K562 (cell line): Measurements from ENCODE around the gene HSPB2. TPM values are rescaled to one million over a fixed set of nuclear protein-coding genes. Genes with fewer than 3 reads are reported as not detected.
A peak's percentile ranks its signal among the peaks of the same experiment; 100 is the strongest.

Source experiments
- ARID4B ChIP-seq: sonication (generic); formaldehyde crosslinking; IDR thresholded peaks from 2 replicates; pipeline ENCODE4 v1.8.0; 2022; ENCODE audit warnings: mild to moderate bottlenecking, missing genetic modification reagents
- DMBX1 ChIP-seq: fragments of 250-450 bp; sonication (Bioruptor Pico); IDR thresholded peaks from 2 replicates; pipeline ENCODE4 v1.8.0; 2022; ENCODE audit warnings: inconsistent platforms, mild to moderate bottlenecking, moderate library complexity, borderline replicate concordance
- JUND ChIP-seq, 2 experiments: IDR thresholded peaks; 2 replicates in 1 of 2; 3 replicates in 1 of 2; pipeline ENCODE4 v1.6.1; 2011; ENCODE audit warnings: borderline replicate concordance in 2 of 2, low read depth in 2 of 2, low read length in 2 of 2, improper control_type of control experiment in 1 of 2, missing biosample characterization in 1 of 2, missing genetic modification characterization in 1 of 2, missing genetic modification reagents in 1 of 2
- NFE2 ChIP-seq: IDR thresholded peaks from 2 replicates; pipeline ENCODE4 v1.6.1; 2014; ENCODE audit warnings: antibody characterized with exemption, low read depth
- NFYB ChIP-seq: IDR thresholded peaks from 2 replicates; pipeline ENCODE4 v1.6.1; 2011; ENCODE audit warnings: mild to moderate bottlenecking, moderate library complexity; ENCODE audit not compliant: insufficient read length; ENCODE audit errors: extremely low read depth
- POLR2AphosphoS2 ChIP-seq: IDR thresholded peaks from 2 replicates; pipeline ENCODE4 v1.6.1; 2012; ENCODE audit warnings: low read length, improper control_type of control experiment
- RBM34 ChIP-seq: fragments of 200-400 bp; formaldehyde crosslinking; IDR thresholded peaks from 2 replicates; pipeline ENCODE4 v1.6.1; 2018; ENCODE audit warnings: low read length, borderline replicate concordance; ENCODE audit not compliant: insufficient read depth
- STAT5B ChIP-seq: fragments of 250-450 bp; sonication (Bioruptor Pico); IDR thresholded peaks from 2 replicates; pipeline ENCODE4 v1.8.0; 2021; ENCODE audit warnings: mild to moderate bottlenecking, inconsistent platforms
- SUPT5H ChIP-seq: fragments of 450-650 bp; IDR thresholded peaks from 2 replicates; pipeline ENCODE4 v1.6.1; 2016
- TCFL5 ChIP-seq: fragments of 250-450 bp; sonication (Bioruptor Pico); conservative IDR thresholded peaks from 2 replicates; pipeline ENCODE4 v1.6.1; 2021; ENCODE audit warnings: mild to moderate bottlenecking, moderate library complexity, matching md5 sums
- TGIF2 ChIP-seq: sonication (generic); formaldehyde crosslinking; IDR thresholded peaks from 2 replicates; pipeline ENCODE4 v1.8.1; 2022; ENCODE audit warnings: mild to moderate bottlenecking, missing genetic modification reagents, moderate library complexity
- ZBTB17 ChIP-seq: fragments of 450-650 bp; formaldehyde crosslinking; IDR thresholded peaks from 2 replicates; pipeline ENCODE4 v1.4.0; 2020; ENCODE audit warnings: mild to moderate bottlenecking
- ZNF197 ChIP-seq: fragments of 200-800 bp; sonication (Bioruptor generic); IDR thresholded peaks from 2 replicates; pipeline ENCODE4 v1.6.1; 2016; ENCODE audit warnings: low read depth, missing genetic modification characterization, missing compliant biosample characterization
- ZNF224 ChIP-seq: sonication (generic); formaldehyde crosslinking; IDR thresholded peaks from 2 replicates; pipeline ENCODE4 v1.8.0; 2022; ENCODE audit warnings: mild to moderate bottlenecking, missing genetic modification reagents
- ZNF274 ChIP-seq: IDR thresholded peaks from 2 replicates; pipeline ENCODE4 v1.6.1; 2011; ENCODE audit warnings: low read depth, mild to moderate bottlenecking, low read length, moderate library complexity, borderline replicate concordance
- ZNF408 ChIP-seq: fragments of 250-450 bp; sonication (Bioruptor Pico); IDR thresholded peaks from 2 replicates; pipeline ENCODE4 v1.4.0; 2020; ENCODE audit warnings: low read depth, mild to moderate bottlenecking, moderate library complexity
- ZNF512 ChIP-seq: IDR thresholded peaks from 2 replicates; pipeline ENCODE4 v1.6.1; 2016; ENCODE audit warnings: missing genetic modification characterization, missing compliant biosample characterization
- ZNF551 ChIP-seq: fragments of 250-450 bp; sonication (Bioruptor Pico); IDR thresholded peaks from 2 replicates; pipeline ENCODE4 v1.5.0; 2021; ENCODE audit warnings: mild to moderate bottlenecking, moderate library complexity
- ZNF707 ChIP-seq: fragments of 250-450 bp; sonication (Bioruptor Pico); conservative IDR thresholded peaks from 2 replicates; pipeline ENCODE4 v1.8.0; 2022; ENCODE audit warnings: inconsistent platforms, mild to moderate bottlenecking, moderate library complexity
- polyA plus RNA-seq, 8 experiments: library from polyadenylated mRNA; depleted of rRNA in 4 of 8; stranded (reverse) in 5 of 8; unstranded in 3 of 8; fragments of >200 nt; fragmentation: Nextera tagmentation in 2 of 8; fragmentation: Illumina TruSeq in 1 of 8; extraction: Ambion mirVana in 2 of 8; extraction: Trizol in 1 of 8; gene quantifications; 2 replicates each; pipeline versions ENCODE4 v1.2.1 to v1.2.3, GENCODE V29; 2011 to 2014; ENCODE audit warnings: inconsistent platforms in 1 of 8, missing spikeins in 1 of 8
- total RNA-seq, 7 experiments: library from RNA; depleted of rRNA in 6 of 7; stranded (reverse); fragments of >200 nt in 6 of 7; fragmentation: Illumina TruSeq in 2 of 7; extraction: Trizol in 2 of 7; gene quantifications; 2 replicates each; pipeline versions ENCODE4 v1.2.1 to v1.2.3, GENCODE V29; 2011 to 2021; ENCODE audit warnings: low replicate concordance in 1 of 7
- TF ChIP-seq, protein P1 (sequence below): fragments of 450-650 bp; IDR thresholded peaks from 2 replicates; pipeline ENCODE4 v1.6.1; 2016

The HSPB2 gene
- total and polyA plus RNA-seq, 9 of the 15 experiments (the other 6 are each of a cell fraction or from before 2014, with no cell fraction given) = 0.06 to 0.35 (median 0.11) TPM; not detected in 5

GRCh38 chr11:111926505-111927391, 14.2 kb downstream of the HSPB2 start (continued):
- TF ChIP-seq ZNF197 (no peak), ZNF512 (tag) (no peak), RBM34 (no peak), DMBX1 (peak; percentile 73), ZNF224 (CRISPR knock-in tag) (no peak), ZNF274 (no peak), POLR2AphosphoS2 (peak; percentile 60; the same call in 1 of the 2 replicates), ZNF408 (no peak), ZNF707 (CRISPR knock-in tag) (no peak), STAT5B (no peak), ZNF551 (no peak), ARID4B (CRISPR knock-in tag) (0 out of 2 replicates have a peak, but pooled peaks have one; percentile 10), TCFL5 (CRISPR knock-in tag) (no peak), TGIF2 (CRISPR knock-in tag) (no peak), ZBTB17 (CRISPR knock-in tag) (0 out of 2 replicates have a peak, but pooled peaks have one; percentile 61), NFYB (peak; percentile 17), SUPT5H (peak; percentile 88), JUND (IDR thresholded peaks at IDR 0.05; ENCODE audit: borderline replicate concordance, low read depth, low read length) (0 out of 2 replicates have a peak, but pooled peaks have one; percentile 1), JUND (tag; IDR thresholded peaks at IDR 0.05; ENCODE audit: borderline replicate concordance, low read depth, low read length) (peak; percentile 11; the same call in 1 of the 3 replicates), NFE2 (no peak)
- TF ChIP-seq, protein P1, sequence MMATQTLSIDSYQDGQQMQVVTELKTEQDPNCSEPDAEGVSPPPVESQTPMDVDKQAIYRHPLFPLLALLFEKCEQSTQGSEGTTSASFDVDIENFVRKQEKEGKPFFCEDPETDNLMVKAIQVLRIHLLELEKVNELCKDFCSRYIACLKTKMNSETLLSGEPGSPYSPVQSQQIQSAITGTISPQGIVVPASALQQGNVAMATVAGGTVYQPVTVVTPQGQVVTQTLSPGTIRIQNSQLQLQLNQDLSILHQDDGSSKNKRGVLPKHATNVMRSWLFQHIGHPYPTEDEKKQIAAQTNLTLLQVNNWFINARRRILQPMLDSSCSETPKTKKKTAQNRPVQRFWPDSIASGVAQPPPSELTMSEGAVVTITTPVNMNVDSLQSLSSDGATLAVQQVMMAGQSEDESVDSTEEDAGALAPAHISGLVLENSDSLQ = no peak
